ENCODE data around the gene FBLIM1.

GRCh38 chr1:15768388-15768787 is 9.8 kb downstream of the FBLIM1 start:
- TF ChIP-seq CTCF (IDR thresholded peaks at IDR 0.05) (no peak), POLR2A (IDR thresholded peaks at IDR 0.05) (no peak)

Data from breast epithelium (tissue), 3 donors.